DMS 273 treated with DMSO at 0.1 percent for 48 hours (cell line): Measurements from ENCODE around the gene DRAXIN.
A peak's percentile ranks its signal among the peaks of the same experiment; 100 is the strongest.
"Not testable (repeated sequence)": the region's sequence is repeated elsewhere in the genome, so short reads cannot be mapped to it uniquely, and the experiment has no call there.

Experiments
- DNase-seq: peaks from one replicate; lab custom pipeline; 2025; lab: John Stamatoyannopoulos, UW

DRAXIN gene, protein sequence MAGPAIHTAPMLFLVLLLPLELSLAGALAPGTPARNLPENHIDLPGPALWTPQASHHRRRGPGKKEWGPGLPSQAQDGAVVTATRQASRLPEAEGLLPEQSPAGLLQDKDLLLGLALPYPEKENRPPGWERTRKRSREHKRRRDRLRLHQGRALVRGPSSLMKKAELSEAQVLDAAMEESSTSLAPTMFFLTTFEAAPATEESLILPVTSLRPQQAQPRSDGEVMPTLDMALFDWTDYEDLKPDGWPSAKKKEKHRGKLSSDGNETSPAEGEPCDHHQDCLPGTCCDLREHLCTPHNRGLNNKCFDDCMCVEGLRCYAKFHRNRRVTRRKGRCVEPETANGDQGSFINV

GRCh38 chr1:11691302-11691914 is at the start of gene DRAXIN:
Gene DRAXIN, plus strand, starts transcription at chr1:11691710. Its CDS starts 14,549 bp downstream, at chr1:11706259.
- no peak for DNase-seq

GRCh38 chr1:11641776-11642305 is 49.7 kb upstream of the DRAXIN start:
- no peak for DNase-seq

DNA sequence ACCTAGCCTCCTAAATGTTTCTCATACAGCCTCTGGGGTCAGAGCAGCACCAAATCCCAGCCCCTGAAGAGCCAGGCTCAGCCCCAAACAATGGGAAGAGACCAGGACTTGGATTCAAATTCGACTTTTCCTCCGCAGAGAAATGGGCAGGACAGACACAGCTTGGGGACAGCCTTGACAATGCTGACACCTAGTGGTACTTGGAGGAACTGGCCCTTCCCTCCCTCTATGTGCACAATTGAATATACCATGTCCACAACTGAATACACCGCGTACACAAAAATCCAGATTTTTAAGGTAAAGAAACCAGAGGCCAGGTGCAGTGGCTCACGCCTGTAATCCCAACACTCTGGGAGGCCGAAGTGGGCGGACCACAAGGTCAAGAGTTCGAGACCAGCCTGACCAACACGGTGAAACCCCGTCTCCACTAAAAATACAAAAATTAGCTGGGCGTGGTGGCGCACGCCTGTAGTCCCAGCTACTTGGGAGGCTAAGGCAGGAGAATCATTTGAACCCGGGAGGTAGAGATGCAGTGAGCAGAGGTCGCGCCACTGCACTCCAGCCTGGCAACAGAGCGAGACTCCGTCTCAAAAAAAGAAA is 49.0 kb upstream of the DRAXIN start:
- DNase-seq: not testable (repeated sequence)

- no peak for DNase-seq
These were observed 47.7 kb upstream of the DRAXIN start for GRCh38 chr1:11643782-11644181.

GRCh38 chr1:11645270-11645669 is 46.2 kb upstream of the DRAXIN start:
- no peak for DNase-seq

GRCh38 chr1:11645670-11646265 is 45.7 kb upstream of the DRAXIN start:
- peak; percentile 32 for DNase-seq

DNA sequence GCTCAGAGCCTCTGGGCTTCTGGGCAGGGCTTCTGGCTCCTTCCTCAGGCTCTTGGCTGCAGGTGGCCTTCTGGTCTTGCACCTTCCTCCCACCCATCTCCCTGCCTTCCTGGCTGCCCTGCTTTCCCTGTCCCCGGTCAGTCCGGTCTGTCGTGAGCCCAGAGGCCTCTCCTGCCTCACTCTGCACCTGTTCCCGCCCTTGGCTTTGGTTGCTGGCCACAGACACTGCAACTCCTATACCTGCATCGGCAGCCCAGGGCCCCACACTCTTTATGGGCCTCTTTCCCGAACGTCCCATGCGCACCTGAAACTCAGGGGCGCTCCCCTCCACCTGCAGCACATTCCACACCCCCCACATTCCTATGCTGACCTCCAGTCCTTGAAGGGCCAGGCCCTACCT is 45.2 kb upstream of the DRAXIN start:
- no peak for DNase-seq

DNA sequence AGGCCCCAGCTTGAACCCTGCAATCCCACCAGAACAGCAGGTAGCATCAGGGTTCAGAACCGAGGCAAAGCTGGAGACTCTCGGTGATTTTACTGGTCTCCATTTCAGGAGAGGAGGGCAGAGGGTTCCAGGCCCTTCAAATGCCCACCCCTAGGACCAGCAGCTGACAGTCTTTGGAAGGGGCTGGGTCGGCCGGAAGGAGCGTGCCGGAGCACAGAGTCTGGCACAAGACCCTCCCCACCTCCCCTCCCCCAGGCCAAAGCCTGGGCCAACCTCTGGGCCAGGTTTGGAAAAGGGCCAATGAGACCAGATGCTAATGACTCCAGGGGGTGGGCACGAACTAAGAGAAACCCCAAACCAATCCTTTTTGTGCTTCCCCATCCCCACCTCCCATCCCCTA is 44.2 kb upstream of the DRAXIN start:
- DNase-seq: no peak

DNA sequence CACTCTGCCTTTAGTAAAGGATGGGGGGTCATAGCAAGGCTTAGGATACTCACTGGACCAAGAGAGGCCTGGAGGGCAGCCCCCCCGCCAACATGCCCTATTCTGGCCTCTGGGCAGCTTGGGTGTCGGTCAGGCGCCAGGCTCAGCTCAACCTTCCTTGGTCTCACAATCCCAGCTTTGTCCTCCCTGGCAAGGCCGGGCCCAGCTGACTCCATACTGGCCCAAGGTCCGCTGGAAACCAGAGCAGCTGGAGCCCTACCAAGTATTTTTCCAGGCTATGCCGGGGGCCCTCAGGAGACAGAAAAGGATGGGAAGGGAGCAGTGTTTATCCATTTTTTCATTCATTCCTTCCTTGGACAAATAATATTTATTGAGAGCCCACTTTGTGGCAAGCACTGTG is 43.5 kb upstream of the DRAXIN start:
- no peak for DNase-seq

GRCh38 chr1:11648732-11649158 is 42.8 kb upstream of the DRAXIN start:
- DNase-seq: no peak

DNA sequence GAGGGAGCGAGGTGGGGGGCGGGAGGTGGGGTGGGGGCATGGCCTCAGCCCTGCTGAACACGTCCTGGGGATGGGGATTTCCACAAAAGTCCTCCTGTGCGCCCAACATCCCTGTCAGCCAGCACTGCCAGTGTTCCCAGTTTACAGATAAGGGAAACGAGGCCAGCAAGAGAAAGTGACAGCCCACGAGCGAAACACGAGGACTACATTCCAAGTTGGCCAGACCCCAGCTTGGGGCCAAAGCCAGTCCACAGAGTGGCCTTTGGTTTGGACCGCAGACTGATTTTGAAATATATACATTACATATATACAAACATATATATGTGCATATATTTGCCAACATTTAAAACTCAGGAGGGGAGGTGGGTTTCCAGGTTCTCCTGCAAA is 42.3 kb upstream of the DRAXIN start:
- DNase-seq: no peak

DNA sequence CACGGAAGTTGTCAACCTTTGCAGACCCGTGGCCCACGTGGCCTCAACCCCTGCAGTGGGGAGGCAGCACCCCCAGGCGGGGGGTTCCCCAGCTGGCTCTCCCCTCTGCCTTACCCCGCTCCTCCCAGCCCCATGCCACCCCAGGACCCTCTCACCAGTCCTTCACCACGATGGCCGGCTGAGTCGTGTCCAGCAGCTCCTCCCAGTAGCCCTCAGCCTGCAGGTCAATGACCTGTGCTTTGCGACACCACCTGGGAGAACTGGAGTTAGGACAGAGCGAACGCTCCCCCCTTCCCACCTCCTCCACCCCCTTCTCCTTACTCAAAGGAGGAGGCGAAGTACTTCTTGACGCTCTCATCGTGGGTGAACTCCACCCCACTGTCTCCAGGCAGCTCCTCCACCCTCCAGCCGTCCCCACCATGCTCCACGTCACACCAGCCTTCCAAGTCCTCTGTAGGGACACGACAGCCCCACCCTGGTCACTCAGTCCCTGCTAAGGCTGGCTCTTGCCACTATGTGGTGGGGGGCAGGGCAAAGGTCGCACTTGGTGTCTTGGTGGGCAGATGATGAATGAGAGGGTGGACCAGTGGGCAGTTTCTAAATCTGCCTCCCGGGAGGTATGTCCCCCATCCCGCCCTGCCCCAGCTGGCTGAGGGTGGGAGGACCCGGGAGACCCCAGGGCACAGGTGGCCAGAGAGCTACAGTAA is 41.7 kb upstream of the DRAXIN start:
- no peak for DNase-seq

GRCh38 chr1:11650331-11650991 is 41.0 kb upstream of the DRAXIN start:
- peak; percentile 74 for DNase-seq

DNA sequence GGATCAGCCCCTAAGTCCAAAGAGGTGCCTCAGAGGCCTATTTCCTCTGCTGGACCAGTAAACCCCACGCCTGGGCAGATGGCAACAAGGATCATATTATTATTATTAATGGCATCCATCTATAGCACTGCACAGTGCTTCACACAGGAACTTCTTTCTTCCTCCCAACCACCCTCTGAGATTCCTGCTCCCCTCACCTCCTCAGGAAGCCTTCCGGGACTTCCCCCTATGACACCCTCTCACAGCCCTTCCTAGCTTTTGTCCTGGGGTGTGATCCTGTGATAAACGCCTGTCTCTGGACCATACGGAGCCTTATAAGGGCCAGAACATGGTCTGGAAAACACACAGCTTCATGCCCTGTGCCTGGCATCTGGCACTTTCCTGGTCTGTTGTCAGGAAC is 40.5 kb upstream of the DRAXIN start:
- no peak for DNase-seq

DNA sequence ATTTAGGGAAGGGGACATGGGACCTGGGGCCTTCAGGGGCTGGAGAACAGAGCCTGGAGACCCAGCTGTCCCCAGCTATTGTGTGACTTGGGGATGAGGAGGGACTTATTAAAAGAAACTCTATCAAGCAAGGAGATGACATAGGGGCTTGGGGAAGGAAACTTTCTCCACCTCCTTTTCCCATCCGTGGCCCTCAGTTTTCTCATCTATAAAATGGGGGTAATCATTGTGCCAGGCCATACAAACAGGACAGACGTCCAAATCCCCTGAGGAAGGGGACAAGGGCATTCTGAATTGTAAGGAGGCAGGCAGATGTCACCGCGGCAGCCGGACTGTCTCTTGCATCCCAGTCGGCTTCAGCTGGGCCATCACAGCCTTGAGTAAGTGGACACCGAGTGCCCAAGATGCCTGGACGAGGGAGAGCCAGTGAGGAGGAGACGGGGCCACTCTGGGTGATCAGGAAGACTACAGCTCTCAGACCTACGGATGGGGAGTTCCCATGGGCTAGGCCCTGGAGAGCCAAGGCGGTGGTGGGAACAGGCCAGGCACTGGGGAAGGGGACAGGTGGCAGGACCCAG is 39.2 kb upstream of the DRAXIN start:
- DNase-seq: no peak

DNA sequence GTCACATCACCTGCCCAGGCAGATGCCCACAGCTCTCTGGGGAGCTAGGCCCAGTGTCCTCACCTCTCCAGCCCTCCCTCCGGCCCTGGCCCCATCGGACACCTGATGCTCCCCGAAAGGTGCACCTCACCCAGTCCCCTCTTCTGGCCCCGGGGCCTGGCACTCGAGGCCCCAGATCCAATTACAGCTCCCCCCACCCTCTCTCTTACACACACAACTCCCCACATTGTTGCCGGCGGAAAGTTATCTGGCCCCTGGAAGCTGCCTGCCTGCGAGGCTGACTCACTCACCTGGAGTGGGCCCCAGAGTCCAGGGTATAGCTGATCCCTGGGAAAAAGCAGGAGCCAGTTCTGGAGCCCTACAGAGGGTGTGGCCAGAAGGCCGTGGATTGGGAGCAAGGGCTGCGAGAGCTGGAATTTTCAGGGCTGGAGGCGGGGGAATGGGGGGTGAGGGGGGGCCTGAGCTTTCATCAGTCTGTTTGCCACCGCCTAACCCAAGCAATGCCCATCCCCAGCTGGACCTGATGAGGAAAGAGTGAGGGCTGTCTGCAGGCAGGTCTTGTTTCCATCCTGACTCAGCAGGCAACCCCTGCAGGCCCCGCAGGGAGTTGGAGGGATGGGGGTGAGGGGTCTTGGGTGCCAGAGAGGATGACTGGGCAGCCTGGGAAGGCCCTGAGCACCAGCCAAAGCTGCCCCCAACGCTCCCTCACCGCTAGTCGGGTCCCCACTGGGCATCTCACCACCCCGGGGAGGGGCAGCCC is 38.2 kb upstream of the DRAXIN start:
- no peak for DNase-seq

DNA sequence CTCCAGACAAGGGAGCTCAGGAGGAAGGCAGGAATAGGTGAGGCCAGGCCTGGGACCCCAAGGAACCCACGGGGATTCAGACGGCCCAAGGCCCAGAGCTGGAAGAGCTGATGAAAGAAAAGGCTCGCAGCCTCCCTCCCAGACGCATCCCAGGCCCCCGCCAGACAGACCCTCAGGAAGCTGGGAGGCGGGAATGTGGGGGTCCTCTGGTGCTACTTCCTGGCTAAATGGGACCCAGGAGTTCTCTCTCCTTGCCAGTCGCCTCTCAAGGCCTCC is 37.7 kb upstream of the DRAXIN start:
- DNase-seq: no peak

DNA sequence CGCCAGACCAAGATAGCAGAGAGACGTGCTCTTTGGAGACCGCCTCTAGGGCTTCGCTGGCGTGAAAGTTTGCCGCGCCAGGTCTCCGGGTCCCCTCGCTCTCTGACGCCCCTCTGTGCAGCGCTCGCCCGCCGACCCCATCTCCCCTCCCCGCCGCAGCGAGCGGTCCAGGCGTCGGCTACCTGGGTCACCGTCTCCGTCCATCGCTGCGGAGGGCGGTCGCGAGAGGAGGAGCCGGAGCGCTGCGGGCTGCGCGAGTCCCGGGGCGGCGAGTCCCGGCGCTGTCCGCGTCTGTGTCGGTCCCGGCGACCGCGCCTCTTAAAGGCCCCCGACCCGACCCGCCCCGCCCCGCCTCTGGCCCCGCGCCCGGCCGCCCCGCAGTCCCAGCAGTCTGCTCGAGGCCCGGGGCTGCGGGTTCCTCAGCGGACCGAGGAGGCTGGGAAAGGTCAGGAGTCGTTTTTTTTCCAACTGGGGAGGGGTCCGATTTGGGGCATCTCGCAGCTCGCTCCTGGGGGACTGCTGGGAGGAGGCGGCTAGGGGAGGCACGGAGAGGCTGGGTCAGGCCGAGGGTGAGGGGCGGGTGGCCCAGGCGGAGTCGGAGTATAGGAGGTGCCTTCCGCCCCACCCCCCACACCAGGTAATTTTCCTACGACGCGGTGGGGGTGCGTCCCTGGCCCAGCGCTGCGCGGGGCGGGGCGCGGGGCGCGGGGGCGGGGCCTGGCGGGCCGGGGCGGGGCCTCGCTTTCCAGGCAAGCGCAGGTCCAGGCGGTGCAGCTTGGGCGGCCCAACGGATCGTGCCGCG is 37.2 kb upstream of the DRAXIN start, which contains the start of the genes FBXO2 and FBXO44:
FBXO2 (minus strand) TSS at position 293 of the 802 bp plus-strand sequence; CDS start at position 204, 89 bp downstream.
FBXO44 (plus strand) TSS at position 741 of the 802 bp plus-strand sequence. CDS start 959 bp downstream, outside the sequence.
- DNase-seq: no peak
